ENCODE results near the gene ABCA1. TPM values are rescaled to one million over a fixed set of nuclear protein-coding genes. Genes with fewer than 3 reads are reported as not detected.

The ABCA1 gene
- total and polyA plus RNA-seq, 2 of the 13 experiments (the other 11 are each of a cell fraction or from before 2014, with no cell fraction given): 26.8 to 63.8 TPM

- Histone ChIP-seq H3K4me1 (ENCODE audit: insufficient read depth, low read length) (no peaks in the 10 kb centered on the region), H3K27ac (ENCODE audit: extremely low read length, insufficient read depth, low read length) (no peak overlapping the region), H3K9me3 (ENCODE audit: low read length) (no peaks in the 10 kb centered on the region), H4K20me1 (ENCODE audit: insufficient read depth, low read length) (no peaks in the 10 kb centered on the region), H3K79me2 (ENCODE audit: insufficient read depth, low read length) (no peaks in the 10 kb centered on the region), H3K4me2 (ENCODE audit: low read depth, low read length) (no peak overlapping the region), H3K36me3 (replicated peaks in 1 of 2; ENCODE audit: control insufficient read depth in 1 of 2, insufficient read depth in 2 of 2, low read length in 2 of 2) (peaks cover 71 to 92% of the 10 kb centered on the region in 2 experiments), H3K9ac (ENCODE audit: insufficient read depth, low read depth, low read length) (no peak overlapping the region), H3K27me3 (ENCODE audit: control insufficient read depth in 1 of 2, insufficient read depth in 2 of 2, low read length in 2 of 2) (no peaks in the 10 kb centered on the region), H2AFZ (ENCODE audit: low read length) (no peak overlapping the region), H3K4me3 (replicated peaks in 1 of 3; ENCODE audit: insufficient read depth in 1 of 3, low read depth in 2 of 3, low read length in 3 of 3) (no peak overlapping the region)
- in situ Hi-C loops (cut with HindIII; ENCODE audit: extremely low pct_ligation_motif_present, low pct_unique_long_range_greater_than_20kb): no loop called here
- DNase-seq (ENCODE audit: low spot score) (no peak), ATAC-seq (no peak), FAIRE-seq (no peak)
- WGBS (ENCODE audit: low lambda C conversion rate): 100% methylated on average over 1 of the region's 4 CpGs
- intact Hi-C loops (cut with micrococcal nuclease; ENCODE audit: unreplicated experiment): no loop called here
- POLR2A ChIA-PET: no interaction called here
- BruUV-seq (replicated peaks): no TSS peak
- TF ChIP-seq ZNF317 (CRISPR knock-in tag; IDR thresholded peaks at IDR 0.05): no peak
- no peak for TF ChIP-seq CBFB (CRISPR knock-in tag; IDR thresholded peaks at IDR 0.05)
- no peak for TF ChIP-seq TRAFD1 (CRISPR knock-in tag; IDR thresholded peaks at IDR 0.05; ENCODE audit: borderline replicate concordance)
- no peak for TF ChIP-seq ZNF407 (CRISPR knock-in tag; IDR thresholded peaks at IDR 0.05; ENCODE audit: not compliant biosample characterization)
- TF ChIP-seq ZNF225 (CRISPR knock-in tag; IDR thresholded peaks at IDR 0.05): no peak
- no peak for TF ChIP-seq ZFAT (CRISPR knock-in tag; conservative IDR thresholded peaks at IDR 0.05)
- TF ChIP-seq NAIF1 (CRISPR knock-in tag; IDR thresholded peaks at IDR 0.05; ENCODE audit: borderline replicate concordance): no peak
- no peak for TF ChIP-seq ZNF33A (CRISPR knock-in tag; IDR thresholded peaks at IDR 0.05; ENCODE audit: borderline replicate concordance)
- no peak for TF ChIP-seq FOXO1 (CRISPR knock-in tag; IDR thresholded peaks at IDR 0.05)
- TF ChIP-seq ZNF484 (CRISPR knock-in tag; IDR thresholded peaks at IDR 0.05; ENCODE audit: borderline replicate concordance, low read depth): no peak
- TF ChIP-seq CREM (IDR thresholded peaks at IDR 0.05): no peak
- no peak for TF ChIP-seq CREM (CRISPR knock-in tag; IDR thresholded peaks at IDR 0.05)
- TF ChIP-seq ZNF468 (CRISPR knock-in tag; IDR thresholded peaks at IDR 0.05): no peak
- CTCF ChIA-PET (ENCODE audit: low intra/inter-chr PET ratio, low total read pairs): no interaction called here
Measured at GRCh38 chr9:104820336-104820735, 107.6 kb downstream of the ABCA1 start.
